ENCODE data around the gene SCN5A. TPM values are rescaled to one million over a fixed set of nuclear protein-coding genes. Genes with fewer than 3 reads are reported as not detected.

SCN5A gene
- total RNA-seq, 1 experiment from 2014 or later = not detected

- peaks cover 36% of the 10 kb centered on the region for H3K27me3 Mint-ChIP-seq (ENCODE audit: insufficient read depth, unreplicated experiment)
- H3K4me3 Mint-ChIP-seq (ENCODE audit: unreplicated experiment) = no peak overlapping the region
- H3K36me3 Mint-ChIP-seq (ENCODE audit: insufficient read depth, unreplicated experiment) = peaks cover 5% of the 10 kb centered on the region
- ChIA-PET POLR2A (no interaction called here), CTCF (interaction anchor here (1.2 to 1.4 kb wide), 2 partner anchors 15 to 116 kb away, joined by 3 to 6 read pairs; no protein-coding TSS in a partner anchor)
- no peaks in the 10 kb centered on the region for H3K4me1 Mint-ChIP-seq (ENCODE audit: insufficient read depth, unreplicated experiment)
- TF ChIP-seq, protein P1, sequence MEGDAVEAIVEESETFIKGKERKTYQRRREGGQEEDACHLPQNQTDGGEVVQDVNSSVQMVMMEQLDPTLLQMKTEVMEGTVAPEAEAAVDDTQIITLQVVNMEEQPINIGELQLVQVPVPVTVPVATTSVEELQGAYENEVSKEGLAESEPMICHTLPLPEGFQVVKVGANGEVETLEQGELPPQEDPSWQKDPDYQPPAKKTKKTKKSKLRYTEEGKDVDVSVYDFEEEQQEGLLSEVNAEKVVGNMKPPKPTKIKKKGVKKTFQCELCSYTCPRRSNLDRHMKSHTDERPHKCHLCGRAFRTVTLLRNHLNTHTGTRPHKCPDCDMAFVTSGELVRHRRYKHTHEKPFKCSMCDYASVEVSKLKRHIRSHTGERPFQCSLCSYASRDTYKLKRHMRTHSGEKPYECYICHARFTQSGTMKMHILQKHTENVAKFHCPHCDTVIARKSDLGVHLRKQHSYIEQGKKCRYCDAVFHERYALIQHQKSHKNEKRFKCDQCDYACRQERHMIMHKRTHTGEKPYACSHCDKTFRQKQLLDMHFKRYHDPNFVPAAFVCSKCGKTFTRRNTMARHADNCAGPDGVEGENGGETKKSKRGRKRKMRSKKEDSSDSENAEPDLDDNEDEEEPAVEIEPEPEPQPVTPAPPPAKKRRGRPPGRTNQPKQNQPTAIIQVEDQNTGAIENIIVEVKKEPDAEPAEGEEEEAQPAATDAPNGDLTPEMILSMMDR (IDR thresholded peaks at IDR 0.05; ENCODE audit: unreplicated experiment) = no peak
- H3K9me3 Mint-ChIP-seq (ENCODE audit: unreplicated experiment) = no peaks in the 10 kb centered on the region
- intact Hi-C loops (cut with micrococcal nuclease) = no loop called here
- DNase-seq (ENCODE audit: unreplicated experiment) = no peak
- no TSS peak for BruUV-seq (replicated peaks)
- no peak overlapping the region for H3K27ac Mint-ChIP-seq (ENCODE audit: low read depth, unreplicated experiment)
Observed at GRCh38 chr3:38636881-38637280, 12.6 kb downstream of the SCN5A start.

GRCh38 chr3:38636464-38636863, 13.0 kb downstream of the SCN5A start:
- no peaks in the 10 kb centered on the region for H3K4me1 Mint-ChIP-seq (ENCODE audit: insufficient read depth, unreplicated experiment)
- no peaks in the 10 kb centered on the region for H3K9me3 Mint-ChIP-seq (ENCODE audit: unreplicated experiment)
- POLR2A ChIA-PET = no interaction called here
- H3K27ac Mint-ChIP-seq (ENCODE audit: low read depth, unreplicated experiment) = no peak overlapping the region
- peaks cover 41% of the 10 kb centered on the region for H3K27me3 Mint-ChIP-seq (ENCODE audit: insufficient read depth, unreplicated experiment)
- CTCF ChIA-PET = interaction anchor here (1.2 to 1.4 kb wide), 2 partner anchors 15 to 115 kb away, joined by 3 to 6 read pairs; no protein-coding TSS in a partner anchor
- TF ChIP-seq, protein P1 (IDR thresholded peaks at IDR 0.05; ENCODE audit: unreplicated experiment) = no peak
- intact Hi-C loops (cut with micrococcal nuclease) = no loop called here
- no peak for DNase-seq (ENCODE audit: unreplicated experiment)
- H3K36me3 Mint-ChIP-seq (ENCODE audit: insufficient read depth, unreplicated experiment) = peaks cover 4% of the 10 kb centered on the region
- BruUV-seq (replicated peaks) = no TSS peak
- H3K4me3 Mint-ChIP-seq (ENCODE audit: unreplicated experiment) = no peak overlapping the region

DNA sequence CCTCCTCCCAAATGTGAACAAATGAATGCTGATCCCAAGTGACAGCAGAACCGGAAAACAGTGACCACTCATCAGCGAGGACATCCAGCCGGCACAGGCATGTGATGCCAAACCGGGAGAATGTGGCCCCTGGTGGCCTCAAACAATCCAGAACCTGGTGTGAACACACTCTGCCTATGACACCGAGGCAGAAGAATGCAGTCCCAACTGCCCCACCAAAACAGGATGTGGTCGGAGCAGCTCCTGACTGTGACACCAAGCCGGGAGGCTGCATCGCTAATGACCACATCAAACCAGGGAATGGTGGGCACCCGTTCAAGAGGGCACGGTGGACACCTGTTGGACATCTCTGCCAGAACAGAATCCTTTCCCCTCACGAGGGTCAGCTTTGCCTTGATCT, 15.4 kb downstream of the SCN5A start:
- no TSS peak for BruUV-seq (replicated peaks)
- DNase-seq (ENCODE audit: unreplicated experiment) = no peak
- Mint-ChIP-seq H3K36me3 (ENCODE audit: insufficient read depth, unreplicated experiment) (no peaks in the 10 kb centered on the region), H3K27ac (ENCODE audit: low read depth, unreplicated experiment) (no peak overlapping the region), H3K4me1 (ENCODE audit: insufficient read depth, unreplicated experiment) (no peaks in the 10 kb centered on the region), H3K9me3 (ENCODE audit: unreplicated experiment) (no peaks in the 10 kb centered on the region), H3K4me3 (ENCODE audit: unreplicated experiment) (no peak overlapping the region), H3K27me3 (ENCODE audit: insufficient read depth, unreplicated experiment) (peaks cover 45% of the 10 kb centered on the region)
- POLR2A ChIA-PET = interaction anchor here (0.6 kb wide), 1 partner anchor 355 kb away, joined by 3 read pairs; no protein-coding TSS in a partner anchor
- intact Hi-C loops (cut with micrococcal nuclease) = no loop called here
- CTCF ChIA-PET = interaction anchor here (0.8 to 1.0 kb wide), 2 partner anchors 288 to 365 kb away, joined by 3 read pairs; partner anchors contain the start of gene XYLB
- TF ChIP-seq, protein P1 (IDR thresholded peaks at IDR 0.05; ENCODE audit: unreplicated experiment) = no peak

- no peaks in the 10 kb centered on the region for H3K36me3 Mint-ChIP-seq (ENCODE audit: insufficient read depth, unreplicated experiment)
- TF ChIP-seq, protein P1 (IDR thresholded peaks at IDR 0.05; ENCODE audit: unreplicated experiment) = no peak
- H3K27me3 Mint-ChIP-seq (ENCODE audit: insufficient read depth, unreplicated experiment) = peaks cover 45% of the 10 kb centered on the region
- no peak overlapping the region for H3K27ac Mint-ChIP-seq (ENCODE audit: low read depth, unreplicated experiment)
- no peak for DNase-seq (ENCODE audit: unreplicated experiment)
- no TSS peak for BruUV-seq (replicated peaks)
- ChIA-PET POLR2A (no interaction called here), CTCF (interaction anchor here (0.7 kb wide), 1 partner anchor 111 kb away, joined by 3 read pairs; no protein-coding TSS in a partner anchor)
- intact Hi-C loops (cut with micrococcal nuclease) = no loop called here
- no peaks in the 10 kb centered on the region for H3K4me1 Mint-ChIP-seq (ENCODE audit: insufficient read depth, unreplicated experiment)
- no peaks in the 10 kb centered on the region for H3K9me3 Mint-ChIP-seq (ENCODE audit: unreplicated experiment)
- no peak overlapping the region for H3K4me3 Mint-ChIP-seq (ENCODE audit: unreplicated experiment)
Observed at GRCh38 chr3:38632989-38633388, 16.5 kb downstream of the SCN5A start.

Data from MCF 10A (cell line).